ENCODE data around the gene DEPDC5.

Gene DEPDC5

GRCh38 chr22:31932863-31933262 lies 179.0 kb downstream of the DEPDC5 start:
- no peak for DNase-seq (ENCODE audit: extremely low spot score)
- POLR2A ChIA-PET: no interaction called here
- CTCF ChIA-PET: interaction anchor here (1.4 kb wide), 1 partner anchor 10 kb away, joined by 3 read pairs; no protein-coding TSS in a partner anchor
- TF ChIP-seq CTCF (IDR thresholded peaks at IDR 0.05; ENCODE audit: control extremely low read depth, extremely low read depth, low read depth, missing control alignments): no peak

- ChIA-PET CTCF (interaction anchor here (1.4 to 1.7 kb wide), 2 partner anchors 10 to 37 kb away, joined by 3 read pairs; no protein-coding TSS in a partner anchor), POLR2A (no interaction called here)
- DNase-seq (ENCODE audit: extremely low spot score): no peak
- TF ChIP-seq CTCF (IDR thresholded peaks at IDR 0.05; ENCODE audit: control extremely low read depth, extremely low read depth, low read depth, missing control alignments): no peak
Measured at GRCh38 chr22:31933406-31933805, 179.6 kb downstream of the DEPDC5 start.

GRCh38 chr22:31933816-31934482 lies 180.1 kb downstream of the DEPDC5 start:
- TF ChIP-seq CTCF (IDR thresholded peaks at IDR 0.05; ENCODE audit: control extremely low read depth, extremely low read depth, low read depth, missing control alignments): no peak
- CTCF ChIA-PET: interaction anchor here (1.4 to 1.7 kb wide), 2 partner anchors 11 to 36 kb away, joined by 3 read pairs; no protein-coding TSS in a partner anchor
- POLR2A ChIA-PET: no interaction called here
- DNase-seq (ENCODE audit: extremely low spot score): no peak

- DNase-seq (ENCODE audit: extremely low spot score): no peak
- TF ChIP-seq CTCF (IDR thresholded peaks at IDR 0.05; ENCODE audit: control extremely low read depth, extremely low read depth, low read depth, missing control alignments): no peak
- ChIA-PET CTCF (interaction anchor here (1.2 to 1.7 kb wide), 2 partner anchors 19 to 271 kb away, joined by 4 to 5 read pairs; no protein-coding TSS in a partner anchor), POLR2A (no interaction called here)
Measured at GRCh38 chr22:31935961-31936635, 182.3 kb downstream of the DEPDC5 start.

- CTCF ChIA-PET: interaction anchor here (0.9 to 1.7 kb wide), 3 partner anchors 33 to 531 kb away, joined by 3 to 5 read pairs (median 3); no protein-coding TSS in a partner anchor
- DNase-seq (ENCODE audit: extremely low spot score): no peak
- no peak for TF ChIP-seq CTCF (IDR thresholded peaks at IDR 0.05; ENCODE audit: control extremely low read depth, extremely low read depth, low read depth, missing control alignments)
- POLR2A ChIA-PET: no interaction called here
Measured at GRCh38 chr22:31937341-31937740, 183.5 kb downstream of the DEPDC5 start.

- ChIA-PET CTCF (interaction anchor here (0.9 to 1.8 kb wide), 2 partner anchors 19 to 530 kb away, joined by 3 to 4 read pairs; no protein-coding TSS in a partner anchor), POLR2A (no interaction called here)
- no peak for TF ChIP-seq CTCF (IDR thresholded peaks at IDR 0.05; ENCODE audit: control extremely low read depth, extremely low read depth, low read depth, missing control alignments)
- no peak for DNase-seq (ENCODE audit: extremely low spot score)
Measured at GRCh38 chr22:31938296-31938695, 184.5 kb downstream of the DEPDC5 start.
